HL-60/S4 (cell line): Measurements from ENCODE around the gene SDCCAG8.

Experiments
- in situ Hi-C: fragments of 300-500 bp; cut with MboI; formaldehyde crosslinking; loops from 2 replicates; pipeline ENCODE4 v1.14.3; 2022; ENCODE audit warnings: low sequenced_read_pairs

SDCCAG8 gene

GRCh38 chr1:243447844-243448243, 192.0 kb downstream of the SDCCAG8 start:
- in situ Hi-C loops = no loop called here

- in situ Hi-C loops = no loop called here
Measured at GRCh38 chr1:243449373-243449772, 193.5 kb downstream of the SDCCAG8 start.

GRCh38 chr1:243452092-243452491, 196.3 kb downstream of the SDCCAG8 start:
- in situ Hi-C loops = no loop called here

- in situ Hi-C loops = no loop called here
Measured at GRCh38 chr1:243454328-243454997, 198.6 kb downstream of the SDCCAG8 start.

- in situ Hi-C loops = no loop called here
Measured at GRCh38 chr1:243455760-243456651, 200.2 kb downstream of the SDCCAG8 start.

- in situ Hi-C loops = no loop called here
Measured at GRCh38 chr1:243457363-243457982, 201.6 kb downstream of the SDCCAG8 start.

- in situ Hi-C loops = no loop called here
Measured at GRCh38 chr1:243459059-243459458, 203.2 kb downstream of the SDCCAG8 start.

GRCh38 chr1:243461700-243462099, 205.9 kb downstream of the SDCCAG8 start:
- in situ Hi-C loops = no loop called here

GRCh38 chr1:243462929-243463697, 207.3 kb downstream of the SDCCAG8 start:
- in situ Hi-C loops = no loop called here

GRCh38 chr1:243465081-243465480, 209.2 kb downstream of the SDCCAG8 start:
- in situ Hi-C loops = no loop called here

- in situ Hi-C loops = no loop called here
Measured at GRCh38 chr1:243465738-243466137, 209.9 kb downstream of the SDCCAG8 start.

GRCh38 chr1:243469497-243469896, 213.7 kb downstream of the SDCCAG8 start:
- in situ Hi-C loops = no loop called here

GRCh38 chr1:243470502-243470901, 214.7 kb downstream of the SDCCAG8 start:
- in situ Hi-C loops = no loop called here

- in situ Hi-C loops = no loop called here
Measured at GRCh38 chr1:243471026-243471685, 215.3 kb downstream of the SDCCAG8 start.

- in situ Hi-C loops = no loop called here
Measured at GRCh38 chr1:243471754-243472745, 216.2 kb downstream of the SDCCAG8 start.

GRCh38 chr1:243473227-243474135, 217.6 kb downstream of the SDCCAG8 start:
- in situ Hi-C loops = no loop called here

- in situ Hi-C loops = no loop called here
Measured at GRCh38 chr1:243474136-243474881, 218.5 kb downstream of the SDCCAG8 start.
